OCI-LY7 (cell line): ENCODE measurements around the gene BSND.

Experiments
- CTCF ChIP-seq: fragments of 200-600 bp; sonication (generic); conservative IDR thresholded peaks from 2 replicates; pipeline ENCODE4 v1.5.1; 2014; ENCODE audit warnings: mild to moderate bottlenecking, antibody characterized with exemption, low read length, moderate library complexity, mixed read lengths
- EZH2phosphoT487 ChIP-seq: fragments of 200-600 bp; sonication (generic); IDR thresholded peaks from 2 replicates; pipeline ENCODE4 v1.6.1; 2018; ENCODE audit warnings: low read depth, borderline replicate concordance, mild to moderate bottlenecking, mixed run types, antibody characterized with exemption, low read length, moderate library complexity, mixed read lengths

- TF ChIP-seq CTCF, result no peak
- TF ChIP-seq EZH2phosphoT487, result no peak
Observed at GRCh38 chr1:55056632-55056992, 57.9 kb downstream of the BSND start.
